WTC11 (cell line): ENCODE measurements around the gene RHBG.

Experiments used
- ATF6 ChIP-seq: sonication (generic); formaldehyde crosslinking; IDR thresholded peaks from 2 replicates; pipeline ENCODE4 v1.8.1; 2023; ENCODE audit warnings: mild to moderate bottlenecking, missing genetic modification reagents
- CBFB ChIP-seq: sonication (generic); formaldehyde crosslinking; IDR thresholded peaks from 2 replicates; pipeline ENCODE4 v1.8.1; 2022; ENCODE audit warnings: mild to moderate bottlenecking, low read depth, missing genetic modification reagents
- E2F1 ChIP-seq: sonication (generic); formaldehyde crosslinking; IDR thresholded peaks from 2 replicates; pipeline ENCODE4 v1.8.0; 2022; ENCODE audit warnings: mild to moderate bottlenecking, missing genetic modification reagents
- MAX ChIP-seq: sonication (generic); formaldehyde crosslinking; IDR thresholded peaks from 2 replicates; pipeline ENCODE4 v1.8.0; 2022; ENCODE audit warnings: mild to moderate bottlenecking, missing genetic modification reagents
- NFE2L1 ChIP-seq: sonication (generic); formaldehyde crosslinking; IDR thresholded peaks from 2 replicates; pipeline ENCODE4 v1.8.1; 2023; ENCODE audit warnings: missing genetic modification reagents
- NFYB ChIP-seq: sonication (generic); formaldehyde crosslinking; conservative IDR thresholded peaks from 2 replicates; pipeline ENCODE4 v1.8.0; 2022; ENCODE audit warnings: low read depth, missing genetic modification reagents
- NR1H2 ChIP-seq: sonication (generic); formaldehyde crosslinking; IDR thresholded peaks from 2 replicates; pipeline ENCODE4 v1.9.0; 2021; ENCODE audit warnings: mild to moderate bottlenecking, moderate library complexity, missing genetic modification reagents
- SMAD3 ChIP-seq: sonication (generic); formaldehyde crosslinking; IDR thresholded peaks from 2 replicates; pipeline ENCODE4 v1.8.0; 2022; ENCODE audit warnings: missing genetic modification reagents, mild to moderate bottlenecking, borderline replicate concordance
- USF1 ChIP-seq: sonication (generic); formaldehyde crosslinking; IDR thresholded peaks from 2 replicates; pipeline ENCODE4 v1.8.0; 2022; ENCODE audit warnings: mild to moderate bottlenecking, missing genetic modification reagents
- ZNF138 ChIP-seq: sonication (generic); formaldehyde crosslinking; conservative IDR thresholded peaks from 2 replicates; pipeline ENCODE4 v1.8.1; 2022; ENCODE audit warnings: mild to moderate bottlenecking, moderate library complexity, missing genetic modification reagents
- ZNF416 ChIP-seq: fragments of 250-450 bp; sonication (Bioruptor Pico); IDR thresholded peaks from 2 replicates; pipeline ENCODE4 v1.9.0; 2021; ENCODE audit warnings: mild to moderate bottlenecking, inconsistent platforms
- TF ChIP-seq, protein P1 (sequence below): fragments of 200-600 bp; IDR thresholded peaks from 2 replicates; pipeline ENCODE4 v1.8.0; 2022; ENCODE audit warnings: antibody characterized with exemption
- TF ChIP-seq, protein P2 (sequence below): fragments of 250-450 bp; sonication (Bioruptor Pico); IDR thresholded peaks from 2 replicates; pipeline ENCODE4 v1.9.0; 2021; ENCODE audit warnings: mild to moderate bottlenecking

DNA sequence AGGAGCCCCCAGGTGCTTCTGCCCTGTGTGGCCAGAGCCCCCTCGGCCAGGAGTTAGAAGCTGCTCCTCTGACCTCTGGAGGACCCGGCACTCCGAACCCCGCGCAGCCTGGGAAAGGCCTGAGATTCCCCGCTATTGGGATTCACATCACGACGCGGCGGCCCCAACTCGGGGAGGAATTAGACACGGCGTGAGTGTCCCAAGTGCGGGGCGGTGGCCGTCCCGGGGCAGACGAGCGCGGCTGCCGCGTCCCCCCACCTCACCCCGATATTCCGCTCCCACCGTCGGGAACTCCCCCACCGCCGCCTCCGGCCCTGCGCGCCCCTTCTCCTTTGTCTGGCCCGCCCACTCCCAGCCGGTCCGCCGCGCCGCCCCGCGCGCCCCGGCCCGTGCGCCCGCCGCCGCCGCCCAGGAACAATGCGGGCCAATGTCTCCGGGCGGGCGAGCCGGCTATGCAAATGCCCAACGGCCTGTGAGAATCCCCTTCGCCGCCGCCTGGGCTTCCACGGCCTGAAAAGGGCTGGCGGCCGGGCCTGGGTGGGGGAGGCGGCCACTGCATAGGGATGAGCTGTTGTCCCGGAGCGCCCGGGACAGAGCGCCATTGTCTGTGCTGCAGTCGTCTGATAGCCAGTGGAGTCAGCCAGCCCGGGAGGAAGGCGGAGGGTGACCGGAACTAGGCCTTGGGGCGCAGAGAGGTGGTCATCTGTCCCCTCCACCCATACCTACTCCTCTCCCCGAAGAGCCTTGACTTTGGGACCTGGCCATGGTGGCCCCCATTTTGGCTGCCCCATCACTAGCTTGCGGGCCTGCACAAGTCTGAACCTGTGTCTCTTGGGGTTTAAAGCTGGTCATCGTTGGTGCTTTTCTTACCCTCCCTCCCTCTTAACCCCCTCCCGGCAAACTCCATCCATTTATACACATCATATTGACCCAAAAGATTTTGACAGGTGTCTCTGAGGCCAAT lies 19.4 kb downstream of the RHBG start:
- TF ChIP-seq NFYB (CRISPR knock-in tag) (no peak), ATF6 (CRISPR knock-in tag) (no peak), E2F1 (CRISPR knock-in tag) (no peak), SMAD3 (CRISPR knock-in tag) (no peak), ZNF416 (no peak), ZNF138 (CRISPR knock-in tag) (no peak), NR1H2 (CRISPR knock-in tag) (no peak), MAX (CRISPR knock-in tag) (no peak), NFE2L1 (CRISPR knock-in tag) (no peak), USF1 (CRISPR knock-in tag) (no peak), CBFB (no peak)
- TF ChIP-seq, protein P1, sequence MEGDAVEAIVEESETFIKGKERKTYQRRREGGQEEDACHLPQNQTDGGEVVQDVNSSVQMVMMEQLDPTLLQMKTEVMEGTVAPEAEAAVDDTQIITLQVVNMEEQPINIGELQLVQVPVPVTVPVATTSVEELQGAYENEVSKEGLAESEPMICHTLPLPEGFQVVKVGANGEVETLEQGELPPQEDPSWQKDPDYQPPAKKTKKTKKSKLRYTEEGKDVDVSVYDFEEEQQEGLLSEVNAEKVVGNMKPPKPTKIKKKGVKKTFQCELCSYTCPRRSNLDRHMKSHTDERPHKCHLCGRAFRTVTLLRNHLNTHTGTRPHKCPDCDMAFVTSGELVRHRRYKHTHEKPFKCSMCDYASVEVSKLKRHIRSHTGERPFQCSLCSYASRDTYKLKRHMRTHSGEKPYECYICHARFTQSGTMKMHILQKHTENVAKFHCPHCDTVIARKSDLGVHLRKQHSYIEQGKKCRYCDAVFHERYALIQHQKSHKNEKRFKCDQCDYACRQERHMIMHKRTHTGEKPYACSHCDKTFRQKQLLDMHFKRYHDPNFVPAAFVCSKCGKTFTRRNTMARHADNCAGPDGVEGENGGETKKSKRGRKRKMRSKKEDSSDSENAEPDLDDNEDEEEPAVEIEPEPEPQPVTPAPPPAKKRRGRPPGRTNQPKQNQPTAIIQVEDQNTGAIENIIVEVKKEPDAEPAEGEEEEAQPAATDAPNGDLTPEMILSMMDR, result no peak
- TF ChIP-seq, protein P2, sequence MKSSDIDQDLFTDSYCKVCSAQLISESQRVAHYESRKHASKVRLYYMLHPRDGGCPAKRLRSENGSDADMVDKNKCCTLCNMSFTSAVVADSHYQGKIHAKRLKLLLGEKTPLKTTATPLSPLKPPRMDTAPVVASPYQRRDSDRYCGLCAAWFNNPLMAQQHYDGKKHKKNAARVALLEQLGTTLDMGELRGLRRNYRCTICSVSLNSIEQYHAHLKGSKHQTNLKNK, result no peak
